ENCODE measurements around the gene HES2.
A peak's percentile ranks its signal among the peaks of the same experiment; 100 is the strongest.

Gene HES2

DNA sequence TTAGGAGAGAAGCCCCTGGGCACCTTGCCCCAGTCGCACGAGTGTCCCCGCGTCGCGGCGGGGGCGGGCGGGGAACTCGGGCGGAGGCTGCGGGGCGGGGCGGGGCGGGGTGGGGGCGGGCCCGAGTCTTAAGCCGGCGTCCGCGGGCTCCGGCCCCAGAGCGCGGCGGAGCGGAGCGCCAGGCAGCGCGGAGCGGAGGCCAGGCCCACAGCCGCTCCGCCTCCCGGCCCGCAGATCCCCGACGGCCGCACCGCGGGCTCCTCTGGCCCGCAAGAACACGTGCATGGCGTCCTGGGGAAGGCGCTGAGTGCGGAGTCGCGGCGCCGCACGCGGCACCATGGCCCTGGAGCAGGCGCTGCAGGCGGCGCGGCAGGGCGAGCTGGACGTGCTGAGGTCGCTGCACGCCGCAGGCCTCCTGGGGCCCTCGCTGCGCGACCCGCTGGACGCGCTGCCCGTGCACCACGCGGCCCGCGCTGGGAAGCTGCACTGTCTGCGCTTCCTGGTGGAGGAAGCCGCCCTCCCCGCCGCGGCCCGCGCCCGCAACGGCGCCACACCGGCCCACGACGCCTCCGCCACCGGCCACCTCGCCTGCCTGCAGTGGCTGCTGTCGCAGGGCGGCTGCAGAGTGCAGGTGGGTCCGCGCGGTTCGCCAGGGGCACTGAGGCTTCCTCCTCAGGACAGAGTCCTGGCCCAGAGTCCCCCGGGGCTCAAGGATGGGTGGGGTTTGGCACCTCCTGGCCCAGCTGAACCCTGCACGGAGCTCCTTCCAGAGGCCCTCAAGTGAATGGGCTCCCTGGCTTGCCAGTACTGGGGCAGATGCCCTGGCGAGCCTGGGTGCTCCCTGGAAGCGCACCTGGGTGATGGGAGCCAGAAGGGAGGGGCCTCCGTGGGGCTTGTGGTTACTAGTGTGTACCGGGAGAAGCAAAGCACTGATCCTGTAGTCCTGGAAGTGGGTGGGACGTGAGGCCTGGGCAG, 5.2 kb upstream of the HES2 start, which contains the start of gene ESPN:
Gene ESPN, plus strand, starts transcription at position 158 of the 975 bp plus-strand sequence. Its CDS starts 180 bp downstream, at position 338.
- TF ChIP-seq CTCF (IDR thresholded peaks at IDR 0.05; ENCODE audit: low read depth, low read length) = no peak
- in situ Hi-C loops (cut with HindIII; ENCODE audit: low sequenced_read_pairs) = no loop called here
- no peak within 1 kb of the TSS for H3K4me3 ChIP-seq (ENCODE audit: low read depth, low read length)
- no peak for DNase-seq (ENCODE audit: low read depth, low spot score)

DNA sequence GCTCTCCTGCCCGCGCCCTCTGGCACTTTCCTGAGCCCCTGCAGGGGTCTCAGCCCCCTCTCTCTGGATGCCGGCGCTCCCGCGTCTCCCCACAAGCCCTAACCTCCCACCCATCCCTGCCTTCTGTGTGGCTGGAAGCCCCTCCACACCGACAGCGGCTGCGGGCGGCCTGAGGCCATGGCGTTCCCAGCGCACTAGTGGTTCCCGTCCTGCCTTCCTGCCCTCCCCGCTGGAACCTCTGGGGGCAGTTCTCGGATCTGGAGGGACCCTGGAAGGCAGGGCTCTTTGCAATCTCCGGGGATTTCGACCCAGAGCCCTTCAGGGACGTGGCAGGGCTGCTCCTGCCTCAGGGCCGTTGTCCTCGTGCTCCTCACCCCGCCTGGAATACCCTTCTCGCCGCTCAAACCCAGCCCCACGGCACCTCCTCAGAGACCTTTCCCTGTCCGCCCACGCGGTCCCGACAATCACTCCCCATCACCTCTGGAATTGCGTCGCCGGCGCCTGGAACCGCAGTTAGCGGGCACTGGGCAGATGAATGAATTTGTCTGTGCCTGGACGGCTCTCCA, 4.4 kb upstream of the HES2 start:
- TF ChIP-seq CTCF (IDR thresholded peaks at IDR 0.05; ENCODE audit: low read depth, low read length) = no peak
- no peak for DNase-seq (ENCODE audit: low read depth, low spot score)
- H3K4me3 ChIP-seq (ENCODE audit: low read depth, low read length) = no peak overlapping the region
- in situ Hi-C loops (cut with HindIII; ENCODE audit: low sequenced_read_pairs) = no loop called here

- in situ Hi-C loops (cut with HindIII; ENCODE audit: low sequenced_read_pairs) = no loop called here
- no peak overlapping the region for H3K4me3 ChIP-seq (ENCODE audit: low read depth, low read length)
- peak; percentile 80 for TF ChIP-seq CTCF (IDR thresholded peaks at IDR 0.05; ENCODE audit: low read depth, low read length)
- peak; percentile 64 for DNase-seq (ENCODE audit: low read depth, low spot score)
Observed at GRCh38 chr1:6423321-6423999, 3.7 kb upstream of the HES2 start.

DNA sequence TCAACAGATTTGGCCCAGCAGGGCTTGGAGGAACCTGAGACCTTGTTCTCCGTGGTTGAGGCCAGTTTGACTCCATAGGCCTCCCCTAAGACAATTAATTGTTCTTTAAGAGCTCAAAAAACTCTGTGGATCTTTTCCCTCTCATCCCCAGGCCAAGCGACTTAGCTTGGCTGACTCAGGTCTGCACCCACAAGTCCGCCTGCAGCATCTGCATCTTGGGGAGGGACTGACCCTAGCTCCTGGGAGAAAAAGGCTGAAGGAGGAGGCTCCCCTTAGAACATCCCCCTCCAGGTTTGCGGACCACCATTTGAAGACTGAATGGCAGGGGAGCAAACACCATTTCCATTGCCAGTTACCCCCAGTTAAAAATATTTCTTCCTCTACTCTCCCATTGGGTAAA, 1.5 kb upstream of the HES2 start:
- H3K4me3 ChIP-seq (ENCODE audit: low read depth, low read length) = no peak overlapping the region
- in situ Hi-C loops (cut with HindIII; ENCODE audit: low sequenced_read_pairs) = no loop called here
- TF ChIP-seq CTCF (IDR thresholded peaks at IDR 0.05; ENCODE audit: low read depth, low read length) = no peak
- no peak for DNase-seq (ENCODE audit: low read depth, low spot score)

DNA sequence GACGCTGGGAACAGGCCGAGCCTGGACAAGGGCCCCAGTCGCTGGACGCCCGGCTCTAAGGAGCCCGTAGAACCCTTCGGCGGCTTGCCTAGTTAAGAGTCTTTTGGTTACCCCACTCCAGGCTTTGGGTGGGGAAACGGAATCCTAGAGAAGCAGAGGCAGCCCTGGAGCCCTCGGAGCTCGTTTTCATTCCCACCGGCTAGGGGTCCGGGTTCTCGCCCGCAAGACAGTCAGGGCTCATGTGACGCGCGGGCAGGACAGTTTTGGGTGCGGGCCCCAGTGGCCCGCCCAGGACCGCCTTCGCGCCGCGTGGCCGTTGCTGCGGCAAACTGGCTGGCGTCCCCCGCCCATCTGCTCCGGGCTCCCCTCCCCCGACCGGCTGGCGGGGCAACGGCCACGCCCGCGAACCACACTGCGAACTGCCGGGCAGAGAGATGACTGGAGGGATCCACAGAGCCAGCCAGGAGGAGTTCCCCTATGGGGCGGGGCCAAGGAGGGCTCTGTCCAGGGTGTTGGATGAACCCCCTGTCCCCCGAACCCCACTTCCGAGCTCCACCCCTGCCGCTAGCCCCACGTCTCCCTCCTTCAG, 829 bp upstream of the HES2 start:
- TF ChIP-seq CTCF (IDR thresholded peaks at IDR 0.05; ENCODE audit: low read depth, low read length) = no peak
- no peak overlapping the region for H3K4me3 ChIP-seq (ENCODE audit: low read depth, low read length)
- DNase-seq (ENCODE audit: low read depth, low spot score) = no peak
- in situ Hi-C loops (cut with HindIII; ENCODE audit: low sequenced_read_pairs) = no loop called here

- no peak for TF ChIP-seq CTCF (IDR thresholded peaks at IDR 0.05; ENCODE audit: low read depth, low read length)
- in situ Hi-C loops (cut with HindIII; ENCODE audit: low sequenced_read_pairs) = no loop called here
- DNase-seq (ENCODE audit: low read depth, low spot score) = no peak
- H3K4me3 ChIP-seq (ENCODE audit: low read depth, low read length) = peak overlapping the region; percentile 3
Observed at GRCh38 chr1:6419397-6419803, 319 bp downstream of the HES2 start.

Data from astrocyte of the spinal cord (primary cell).